GM21723 (cell line): ENCODE measurements around the gene ERBB2.
A peak's percentile ranks its signal among the peaks of the same experiment; 100 is the strongest.
"Not testable (repeated sequence)": the region's sequence is repeated elsewhere in the genome, so short reads cannot be mapped to it uniquely, and the experiment has no call there.

ENCODE experiments used
- ATAC-seq: cut with Tn5 transposase; IDR thresholded peaks from one replicate; pipeline ENCODE4 v1.9.1; 2021; ENCODE audit warnings: mild to moderate bottlenecking, moderate library complexity; ENCODE audit not compliant: unreplicated experiment

The ERBB2 gene

DNA sequence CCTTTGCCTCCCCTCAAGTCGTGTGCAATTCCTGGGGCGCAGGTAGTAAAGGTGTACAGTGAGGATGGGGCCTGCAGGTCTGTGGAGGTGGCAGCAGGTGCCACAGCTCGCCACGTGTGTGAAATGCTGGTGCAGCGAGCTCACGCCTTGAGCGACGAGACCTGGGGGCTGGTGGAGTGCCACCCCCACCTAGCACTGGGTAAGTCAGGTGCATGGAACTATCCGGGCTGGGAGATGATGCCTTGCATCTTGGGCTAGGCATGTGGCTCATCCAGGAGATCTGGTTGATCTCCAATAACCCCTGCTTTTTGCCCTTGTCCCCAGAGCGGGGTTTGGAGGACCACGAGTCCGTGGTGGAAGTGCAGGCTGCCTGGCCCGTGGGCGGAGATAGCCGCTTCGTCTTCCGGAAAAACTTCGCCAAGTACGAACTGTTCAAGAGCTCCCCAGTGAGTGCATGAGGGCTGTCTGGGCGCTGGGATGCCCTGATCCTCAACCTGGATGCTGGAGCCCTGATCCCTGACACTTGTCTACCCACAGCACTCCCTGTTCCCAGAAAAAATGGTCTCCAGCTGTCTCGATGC lies 43.1 kb downstream of the ERBB2 start:
- no peak for ATAC-seq

DNA sequence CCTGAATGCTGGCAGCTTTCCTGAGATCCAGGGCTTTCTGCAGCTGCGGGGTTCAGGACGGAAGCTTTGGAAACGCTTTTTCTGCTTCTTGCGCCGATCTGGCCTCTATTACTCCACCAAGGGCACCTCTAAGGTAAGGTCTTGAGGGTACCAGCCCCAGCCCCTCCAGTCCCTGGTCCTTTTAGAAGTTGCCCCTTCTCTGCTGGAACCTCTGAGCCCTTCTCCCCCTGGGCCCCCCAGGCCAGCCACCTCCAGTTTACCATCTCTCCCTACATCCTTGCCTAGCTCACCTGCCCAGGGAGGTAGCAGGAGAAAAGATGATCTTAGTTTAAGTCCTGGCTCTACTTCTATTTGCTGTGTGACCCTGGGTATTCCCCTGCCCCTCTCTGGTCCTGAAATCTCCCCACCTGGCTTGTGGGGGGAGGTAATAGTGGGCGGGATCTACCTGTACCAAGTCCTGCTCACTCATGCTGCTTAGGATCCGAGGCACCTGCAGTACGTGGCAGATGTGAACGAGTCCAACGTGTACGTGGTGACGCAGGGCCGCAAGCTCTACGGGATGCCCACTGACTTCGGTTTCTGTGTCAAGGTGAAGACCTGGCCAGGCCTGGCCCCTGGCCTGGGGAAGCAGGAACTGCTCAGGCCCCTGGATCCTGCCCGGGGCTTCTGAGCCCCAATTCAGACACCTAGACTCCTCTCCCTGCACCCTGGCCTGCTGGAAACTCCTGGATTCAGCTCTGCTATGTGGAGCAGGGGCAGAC lies 44.4 kb downstream of the ERBB2 start:
- no peak for ATAC-seq

DNA sequence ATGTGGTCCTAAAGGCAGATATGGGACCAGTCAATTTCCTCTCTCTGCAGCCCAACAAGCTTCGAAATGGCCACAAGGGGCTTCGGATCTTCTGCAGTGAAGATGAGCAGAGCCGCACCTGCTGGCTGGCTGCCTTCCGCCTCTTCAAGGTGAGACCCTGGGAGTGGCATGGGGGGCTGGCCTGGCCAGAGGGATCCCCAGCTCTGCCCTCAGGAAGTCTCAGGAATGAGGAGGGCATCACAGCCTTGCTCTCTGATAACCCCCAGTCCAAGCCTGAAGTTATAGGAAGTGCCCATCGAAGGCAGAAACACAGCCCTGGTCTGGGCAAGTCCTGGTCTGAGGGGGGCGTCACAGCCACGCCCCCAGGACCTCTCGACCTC lies 45.0 kb downstream of the ERBB2 start:
- no peak for ATAC-seq

DNA sequence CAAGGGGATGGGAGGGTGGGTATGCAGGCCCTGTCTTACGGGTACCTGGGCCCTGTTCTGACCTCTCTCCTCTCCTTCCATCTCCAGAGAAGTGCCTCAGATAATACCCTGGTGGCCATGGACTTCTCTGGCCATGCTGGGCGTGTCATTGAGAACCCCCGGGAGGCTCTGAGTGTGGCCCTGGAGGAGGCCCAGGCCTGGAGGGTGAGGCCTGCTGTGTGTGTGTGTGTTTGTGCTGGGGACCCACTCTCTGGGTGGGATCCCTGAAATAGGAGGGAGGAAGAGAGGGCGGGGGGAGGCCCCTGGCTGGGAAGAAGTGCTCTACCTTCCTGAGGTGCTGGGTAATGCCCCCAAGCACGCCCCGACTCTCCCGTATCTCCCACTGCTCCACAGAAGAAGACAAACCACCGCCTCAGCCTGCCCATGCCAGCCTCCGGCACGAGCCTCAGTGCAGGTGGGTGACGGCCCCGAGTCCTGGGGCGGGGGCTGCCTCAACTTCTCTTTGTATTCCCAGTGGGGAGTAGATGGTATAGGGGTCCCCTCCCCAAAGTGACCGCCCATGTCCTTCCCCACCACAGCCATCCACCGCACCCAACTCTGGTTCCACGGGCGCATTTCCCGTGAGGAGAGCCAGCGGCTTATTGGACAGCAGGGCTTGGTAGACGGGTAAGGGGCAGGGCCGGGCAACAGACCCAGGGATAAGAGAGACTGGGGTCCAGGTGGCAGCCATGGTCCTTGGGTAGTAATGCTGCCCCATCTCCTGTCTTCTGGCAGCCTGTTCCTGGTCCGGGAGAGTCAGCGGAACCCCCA lies 45.7 kb downstream of the ERBB2 start:
- ATAC-seq, result no peak

- ATAC-seq, result no peak
These were observed 46.2 kb downstream of the ERBB2 start for GRCh38 chr17:39746145-39746461.

GRCh38 chr17:39747745-39748144 lies 47.9 kb downstream of the ERBB2 start:
- no peak for ATAC-seq

DNA sequence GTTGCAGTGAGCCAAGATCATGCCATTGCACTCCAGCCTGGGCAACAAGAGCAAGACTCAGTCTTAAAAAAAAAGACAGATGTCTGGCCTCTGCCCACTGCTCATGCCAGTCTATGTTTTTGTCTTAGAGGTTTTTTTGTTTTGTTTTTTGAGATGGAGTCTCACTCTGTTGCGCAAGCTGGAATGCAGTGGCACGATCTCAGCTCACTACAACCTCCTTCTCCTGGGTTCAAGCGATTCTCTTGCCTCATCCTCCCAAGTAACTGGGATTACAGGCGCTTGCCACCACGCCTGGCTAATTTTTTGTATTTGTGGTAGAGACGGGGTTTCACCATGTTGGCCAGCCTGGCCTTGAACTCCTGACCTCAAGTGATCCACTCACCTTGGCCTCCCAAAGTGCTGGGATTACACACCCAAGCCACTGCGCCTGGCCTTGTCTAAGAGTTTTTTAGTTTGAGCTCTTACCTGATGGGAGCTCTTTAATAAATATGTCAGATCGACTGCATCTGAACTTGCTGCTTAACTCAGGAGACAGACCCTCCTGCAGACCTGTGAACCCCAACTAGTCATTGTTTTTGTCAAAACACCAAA lies 48.7 kb downstream of the ERBB2 start:
- ATAC-seq, result not testable (repeated sequence)

- ATAC-seq, result no peak
These were observed 50.5 kb downstream of the ERBB2 start for GRCh38 chr17:39750131-39751015.

GRCh38 chr17:39751016-39751543 lies 51.2 kb downstream of the ERBB2 start:
- no peak for ATAC-seq

GRCh38 chr17:39751637-39752036 lies 51.8 kb downstream of the ERBB2 start:
- no peak for ATAC-seq

DNA sequence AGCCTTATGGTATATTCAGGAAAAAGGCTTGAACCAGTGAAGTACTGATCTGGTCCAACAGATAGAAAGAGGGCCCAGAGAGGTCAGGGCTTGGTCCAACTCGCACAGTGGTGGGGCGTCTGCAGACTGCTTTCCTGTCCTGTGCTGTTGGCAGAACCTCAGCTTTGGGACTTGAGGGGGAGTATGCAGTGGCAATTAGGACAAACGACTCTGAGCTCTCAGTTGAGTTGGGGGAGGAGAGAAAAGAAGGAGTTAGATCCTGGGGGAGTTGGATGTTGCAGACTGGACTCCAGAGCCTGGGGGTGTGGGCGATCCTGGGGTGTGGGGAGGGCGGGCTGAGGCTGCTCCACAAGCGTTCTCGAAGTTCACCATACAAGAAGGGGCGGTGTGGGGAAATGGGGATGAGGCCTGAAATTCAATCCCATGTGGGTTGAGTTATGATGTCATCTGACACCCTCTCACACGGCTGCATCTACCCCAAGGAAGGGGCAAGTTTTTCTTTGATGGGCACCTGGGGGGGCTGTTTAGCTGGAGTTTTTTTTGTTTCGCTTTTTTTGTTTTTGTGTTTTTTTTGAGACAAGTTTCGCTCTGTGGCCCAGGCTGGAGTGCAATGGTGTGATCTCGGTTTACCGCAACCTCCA lies 52.5 kb downstream of the ERBB2 start:
- no peak for ATAC-seq

DNA sequence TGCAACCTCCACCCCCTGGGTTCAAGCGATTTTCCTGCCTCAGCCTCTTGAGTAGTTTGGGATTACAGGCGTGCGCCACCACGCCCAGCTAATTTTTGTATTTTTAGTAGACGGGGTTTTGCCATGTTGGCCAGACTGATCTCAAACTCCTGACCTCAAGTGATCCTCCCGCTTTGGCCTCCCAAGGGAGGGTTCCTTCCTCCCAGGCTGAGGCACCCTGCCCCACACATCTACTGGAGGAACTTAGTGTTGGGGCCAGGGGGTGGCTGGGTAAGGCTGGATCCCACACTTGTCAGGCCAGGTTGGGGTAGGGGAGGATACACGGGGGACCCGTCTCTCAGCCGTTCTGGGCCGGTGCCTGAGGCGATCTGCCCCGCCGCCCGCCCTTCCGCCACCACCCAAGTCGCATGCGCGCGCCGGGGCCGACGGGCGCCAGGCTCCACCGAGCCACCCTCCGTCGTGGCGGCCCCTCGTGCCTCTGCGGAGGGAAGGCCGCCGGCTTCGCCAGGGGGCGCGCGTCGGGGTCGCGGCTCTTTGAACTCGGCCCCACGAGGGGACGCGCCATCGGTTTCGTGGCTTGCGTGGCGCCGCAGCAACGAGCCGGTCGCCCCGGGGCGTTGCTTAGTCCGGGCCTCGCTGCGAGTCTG lies 53.8 kb downstream of the ERBB2 start:
- ATAC-seq, result peak; percentile 23

DNA sequence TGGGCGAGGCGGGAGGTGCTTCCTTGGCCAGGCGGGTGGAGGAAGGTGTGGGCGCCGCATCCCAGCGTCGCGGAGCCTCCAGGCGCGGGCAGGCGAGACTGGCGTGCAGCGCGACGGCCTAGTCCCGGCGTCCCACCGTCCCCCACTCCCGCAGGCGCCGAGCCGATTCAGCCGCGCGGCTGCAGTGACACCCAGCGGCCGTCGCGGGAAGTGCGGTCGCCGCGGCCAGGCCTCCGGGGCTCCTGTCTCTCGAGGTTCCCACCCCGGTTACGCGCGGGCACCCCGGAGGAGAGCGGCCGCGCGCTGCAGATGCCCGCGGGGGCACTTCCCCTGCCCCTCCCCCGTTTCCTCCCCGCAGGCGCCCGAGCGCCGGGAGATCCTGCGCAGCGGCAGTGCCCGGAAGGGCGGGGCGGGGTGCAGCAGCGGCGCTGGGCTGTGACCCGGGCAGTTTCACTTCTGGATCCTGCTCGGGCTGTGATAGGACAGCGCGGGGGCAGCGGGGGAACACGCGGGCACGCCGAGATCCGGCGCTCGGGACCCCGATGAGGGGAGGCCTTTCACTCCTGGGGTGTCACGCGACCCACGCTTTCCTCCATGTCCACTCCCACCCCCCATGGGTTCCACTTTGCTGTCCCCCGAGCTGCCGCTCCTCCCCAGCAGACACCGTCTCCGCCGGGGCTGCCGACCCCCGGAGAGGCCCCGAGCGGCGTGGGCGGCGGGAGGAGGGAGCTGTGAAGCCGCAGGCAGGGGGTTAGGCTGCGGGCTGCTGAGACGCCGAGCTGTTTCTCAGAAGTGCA lies 54.5 kb downstream of the ERBB2 start:
- peak; percentile 58 for ATAC-seq

DNA sequence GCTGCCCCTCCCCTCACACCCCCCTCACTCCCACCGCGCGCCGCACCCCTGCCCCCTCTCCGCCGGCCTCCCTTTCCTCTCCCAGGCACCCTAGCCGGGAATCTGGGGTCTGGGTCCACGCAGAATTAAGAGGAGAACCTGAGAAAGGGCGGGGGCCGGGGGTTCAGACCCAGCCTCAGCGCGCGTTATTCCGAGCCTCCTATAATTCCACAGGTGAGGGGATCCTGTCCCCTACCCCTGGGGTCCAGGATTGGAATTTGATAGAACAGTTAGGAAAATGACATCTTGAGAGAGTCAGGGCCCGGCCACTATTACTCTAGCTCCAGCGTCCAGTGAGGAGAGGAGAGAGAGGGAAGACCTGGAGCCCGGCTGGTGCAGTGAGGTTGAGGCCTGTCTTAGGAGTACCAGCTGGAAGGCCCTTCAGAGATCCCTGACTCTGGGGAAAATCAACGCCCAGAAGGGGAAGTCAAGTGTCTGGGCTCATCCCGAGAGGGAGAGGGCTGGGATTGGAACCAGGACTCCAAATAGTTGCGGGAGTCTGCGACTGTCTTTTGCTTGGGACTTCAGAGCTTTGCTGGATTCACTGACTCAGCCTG lies 55.2 kb downstream of the ERBB2 start:
- ATAC-seq, result no peak

DNA sequence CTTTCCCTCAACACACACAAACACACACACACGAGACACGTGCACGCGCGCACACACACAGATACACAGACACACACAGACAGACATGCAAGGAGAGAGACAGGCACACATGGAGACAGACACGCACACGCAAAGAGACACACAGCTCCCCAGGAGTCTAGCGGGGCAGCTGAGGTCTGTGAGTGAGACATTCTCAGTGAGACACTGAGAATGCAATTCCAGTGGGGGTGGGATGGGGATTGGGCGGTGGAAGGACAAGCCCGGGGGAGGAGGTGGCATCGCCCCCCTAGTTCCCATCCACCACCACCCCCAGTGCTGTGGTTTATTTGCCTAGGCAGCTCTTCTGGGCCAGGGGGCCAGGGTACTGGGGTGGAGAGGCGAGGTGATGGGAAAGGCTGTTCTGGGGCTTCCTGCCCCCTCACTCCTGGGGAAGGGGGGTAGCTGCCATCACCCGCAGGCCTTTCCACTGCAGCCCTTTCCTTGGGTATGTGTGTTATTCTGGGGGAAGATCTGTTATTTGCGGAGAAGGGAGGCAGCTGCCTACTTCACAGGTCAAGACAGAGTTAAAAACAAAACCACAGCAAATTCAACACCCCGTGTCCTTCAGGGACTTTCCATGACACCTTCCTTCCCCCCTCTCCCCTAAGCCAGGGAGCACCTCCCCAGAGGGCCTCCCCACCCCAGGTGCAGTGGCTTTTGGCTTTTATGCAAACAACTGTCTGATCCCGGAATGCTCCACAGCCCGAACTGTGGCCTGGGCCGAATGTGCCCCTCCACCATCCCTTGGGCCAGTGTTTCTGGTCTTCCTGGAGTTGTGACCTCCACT lies 55.9 kb downstream of the ERBB2 start:
- no peak for ATAC-seq

GRCh38 chr17:39756380-39757079 lies 56.7 kb downstream of the ERBB2 start:
- ATAC-seq, result no peak

DNA sequence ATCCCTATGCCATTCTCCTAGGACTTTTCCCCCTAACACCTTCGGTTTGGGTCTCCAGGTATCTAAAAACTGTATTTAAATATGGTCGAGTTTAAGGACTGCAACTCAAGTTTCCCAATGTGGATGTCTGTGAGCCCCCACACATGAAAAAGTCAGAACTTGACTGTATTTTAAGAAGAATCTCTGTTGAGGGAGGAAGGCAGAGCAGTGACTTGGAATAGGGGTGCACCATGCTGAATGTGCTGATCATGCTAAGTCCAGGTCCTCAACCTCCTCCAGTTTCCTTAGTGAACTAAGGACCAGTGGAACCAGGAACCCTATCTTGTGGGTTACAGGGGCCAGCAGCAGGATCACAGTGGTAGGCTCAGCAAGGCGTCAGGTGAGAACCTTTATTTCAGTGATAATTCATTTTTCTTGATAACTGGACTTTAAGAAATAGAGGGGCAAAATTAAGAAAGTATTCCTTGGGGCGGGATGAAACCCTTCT lies 57.4 kb downstream of the ERBB2 start:
- ATAC-seq, result no peak
